Measurements from ENCODE around the gene ASS1.
A peak's percentile ranks its signal among the peaks of the same experiment; 100 is the strongest.

ASS1 gene

DNA sequence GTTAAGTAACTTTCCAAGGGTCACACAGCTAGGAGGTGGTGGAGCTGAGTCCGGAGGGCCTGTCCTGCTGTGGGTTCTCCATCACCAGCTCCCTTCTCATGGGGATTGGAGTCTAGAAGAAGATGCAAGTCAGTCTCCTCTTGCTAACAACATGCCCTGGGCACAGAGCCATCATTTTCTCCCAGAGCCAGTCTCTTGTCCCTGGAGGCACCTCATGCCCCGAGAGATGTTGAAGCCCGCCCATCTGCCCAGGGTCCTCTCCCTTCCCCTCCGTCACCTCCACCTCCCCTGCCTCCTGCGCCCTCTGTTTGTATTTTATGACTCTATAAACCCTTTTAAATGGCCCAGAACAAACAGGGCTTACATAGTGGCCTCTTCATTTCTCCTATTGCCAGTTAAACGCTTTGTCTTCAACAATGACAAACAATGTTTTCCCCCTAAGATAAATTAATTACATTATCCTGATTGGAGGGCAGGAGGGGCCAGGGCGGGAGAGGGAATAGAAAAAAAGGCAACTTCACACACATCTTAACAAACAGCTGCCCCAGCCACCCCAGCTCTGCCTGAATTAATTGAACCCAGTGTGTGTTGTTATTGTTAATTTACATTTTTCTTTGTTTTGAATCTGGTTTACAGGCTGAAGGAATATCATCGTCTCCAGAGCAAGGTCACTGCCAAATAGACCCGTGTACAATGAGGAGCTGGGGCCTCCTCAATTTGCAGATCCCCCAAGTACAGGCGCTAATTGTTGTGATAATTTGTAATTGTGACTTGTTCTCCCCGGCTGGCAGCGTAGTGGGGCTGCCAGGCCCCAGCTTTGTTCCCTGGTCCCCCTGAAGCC, 55.8 kb downstream of the ASS1 start:
- DNase-seq = peak; percentile 6

DNA sequence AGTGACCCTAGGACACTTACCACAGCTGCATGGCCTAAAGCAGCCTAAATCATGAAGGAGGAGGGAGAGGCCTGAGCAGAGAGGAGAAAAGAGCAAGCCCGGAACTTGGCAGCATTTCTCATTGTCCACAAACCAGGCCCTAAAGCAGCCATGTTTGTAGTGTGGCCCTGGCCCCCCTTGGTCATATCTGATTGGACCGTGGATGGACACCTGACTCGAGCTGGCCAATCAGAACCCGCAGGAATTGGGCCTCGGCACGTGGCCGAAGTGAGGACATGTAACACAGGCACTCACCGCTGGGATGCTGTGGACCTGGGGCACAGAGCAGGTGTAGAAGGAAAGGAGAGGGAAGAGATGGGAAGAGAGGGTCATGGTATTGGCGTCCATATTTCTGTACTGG, 56.9 kb downstream of the ASS1 start:
- DNase-seq = no peak

- no peak for DNase-seq
Observed at GRCh38 chr9:130508218-130508617, 63.5 kb downstream of the ASS1 start.

- no peak for DNase-seq
Observed at GRCh38 chr9:130512199-130512598, 67.4 kb downstream of the ASS1 start.

DNA sequence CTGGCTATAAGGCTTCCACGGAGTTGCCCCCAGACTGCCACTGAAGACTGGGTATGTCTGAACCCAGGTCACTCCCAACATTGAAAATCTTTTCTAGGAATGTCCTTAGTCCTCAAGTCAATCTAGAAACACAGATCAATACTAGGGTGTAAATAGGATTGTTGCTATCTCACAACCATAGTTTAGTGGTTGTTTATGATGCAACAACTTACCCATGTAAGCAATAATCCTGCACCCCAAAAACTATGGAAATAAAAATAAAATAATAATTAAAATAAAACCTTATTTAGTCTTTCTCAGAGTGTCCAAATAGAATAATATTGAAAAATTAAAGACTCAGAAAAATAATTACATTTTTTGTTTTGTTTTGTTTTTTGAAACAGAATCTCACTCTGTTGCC, 68.3 kb downstream of the ASS1 start:
- no peak for DNase-seq

GRCh38 chr9:130518233-130518632, 73.5 kb downstream of the ASS1 start:
- peak; percentile 31 for DNase-seq

- peak; percentile 62 for DNase-seq
Observed at GRCh38 chr9:130518943-130519799, 74.4 kb downstream of the ASS1 start.

GRCh38 chr9:130519927-130520326, 75.2 kb downstream of the ASS1 start:
- no peak for DNase-seq

DNA sequence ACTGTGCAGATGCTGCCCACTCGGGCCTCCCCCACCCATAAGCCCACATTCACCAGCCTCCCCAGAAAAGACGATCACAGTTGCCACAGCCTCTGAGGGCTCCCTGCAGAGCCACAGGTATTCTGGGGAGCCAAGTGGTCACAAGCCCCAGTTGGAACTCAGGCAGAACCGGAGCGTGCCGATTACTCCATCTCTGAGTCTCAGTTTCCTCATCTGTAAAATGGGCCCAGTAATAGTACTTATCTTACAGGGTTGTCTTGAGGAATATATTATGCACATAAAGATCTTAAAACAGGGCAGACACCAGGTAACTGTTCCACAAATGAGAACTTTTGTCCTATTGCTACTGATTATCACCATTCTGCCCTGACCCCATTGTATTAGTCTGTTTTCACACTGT, 77.0 kb downstream of the ASS1 start:
- no peak for DNase-seq

DNA sequence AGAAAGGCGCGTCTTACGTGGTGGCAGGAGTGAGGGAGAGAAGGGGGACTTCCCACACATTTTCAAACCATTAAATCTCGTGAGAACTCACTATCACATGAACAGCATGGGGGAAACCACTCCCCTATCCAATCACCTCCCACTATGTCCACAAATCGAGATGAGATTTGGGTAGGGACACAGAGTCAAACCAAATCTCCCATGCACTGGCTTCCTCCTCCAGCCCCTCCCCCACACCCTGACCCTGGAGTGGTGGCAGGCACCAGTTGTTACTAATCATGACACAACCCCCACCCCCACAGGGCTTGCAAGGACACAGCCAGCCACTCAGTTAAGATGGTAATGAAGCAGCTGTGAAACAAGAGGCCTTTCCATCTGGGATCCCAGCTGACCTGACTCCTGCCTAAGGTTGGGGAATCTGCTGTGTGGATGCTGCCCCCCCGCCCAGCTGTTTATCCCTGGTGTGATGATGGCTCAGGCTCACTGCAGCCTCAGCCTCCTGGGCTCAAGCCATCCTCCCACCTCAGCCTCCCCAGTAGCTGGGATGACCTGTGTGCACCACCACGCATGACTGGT, 77.6 kb downstream of the ASS1 start:
- DNase-seq = no peak

- DNase-seq = no peak
Observed at GRCh38 chr9:130523921-130524320, 79.2 kb downstream of the ASS1 start.

- DNase-seq = no peak
Observed at GRCh38 chr9:130526193-130526853, 81.6 kb downstream of the ASS1 start.

- no peak for DNase-seq
Observed at GRCh38 chr9:130526854-130527650, 82.3 kb downstream of the ASS1 start.

- DNase-seq = no peak
Observed at GRCh38 chr9:130527651-130528310, 83.0 kb downstream of the ASS1 start.

GRCh38 chr9:130528674-130529073, 83.9 kb downstream of the ASS1 start:
- DNase-seq = no peak

DNA sequence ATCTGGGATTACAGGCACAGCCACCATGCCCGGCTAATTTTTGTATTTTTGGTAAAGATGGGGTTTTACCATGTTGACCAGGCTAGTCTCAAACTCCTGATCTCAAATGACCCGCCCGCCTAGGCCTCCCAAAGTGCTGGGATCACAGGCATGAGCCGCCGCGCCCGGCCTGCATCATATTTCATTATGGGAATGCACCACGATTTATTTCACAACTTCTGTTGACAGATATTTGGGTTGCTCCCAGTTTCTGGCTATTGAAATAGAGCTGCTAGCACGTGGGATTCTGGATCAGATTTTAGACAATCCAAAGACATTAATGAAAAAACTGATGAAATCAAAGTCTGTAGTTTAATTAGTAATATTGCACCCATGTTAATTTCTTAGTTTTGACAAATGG, 86.2 kb downstream of the ASS1 start:
- DNase-seq = peak; percentile 8

DNA sequence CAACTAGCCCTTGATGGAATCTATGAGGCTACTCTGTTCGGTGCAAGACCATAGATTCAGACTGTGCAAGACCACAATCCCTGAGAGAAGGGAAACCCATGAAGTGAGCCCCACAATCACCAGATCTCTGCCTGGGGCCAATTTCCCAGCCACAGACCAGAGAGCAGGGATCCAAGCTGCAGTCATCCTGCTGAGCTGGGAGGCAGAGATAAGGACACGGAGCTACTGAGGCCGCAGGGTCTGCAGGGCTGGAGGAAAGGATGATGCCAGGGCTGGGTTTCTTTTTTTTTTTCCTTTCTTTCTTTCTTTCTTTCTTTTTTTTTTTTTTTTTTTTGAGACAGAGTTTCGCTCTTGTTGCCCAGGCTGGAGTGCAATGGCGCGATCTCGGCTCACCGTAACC, 86.9 kb downstream of the ASS1 start:
- DNase-seq = no peak

DNA sequence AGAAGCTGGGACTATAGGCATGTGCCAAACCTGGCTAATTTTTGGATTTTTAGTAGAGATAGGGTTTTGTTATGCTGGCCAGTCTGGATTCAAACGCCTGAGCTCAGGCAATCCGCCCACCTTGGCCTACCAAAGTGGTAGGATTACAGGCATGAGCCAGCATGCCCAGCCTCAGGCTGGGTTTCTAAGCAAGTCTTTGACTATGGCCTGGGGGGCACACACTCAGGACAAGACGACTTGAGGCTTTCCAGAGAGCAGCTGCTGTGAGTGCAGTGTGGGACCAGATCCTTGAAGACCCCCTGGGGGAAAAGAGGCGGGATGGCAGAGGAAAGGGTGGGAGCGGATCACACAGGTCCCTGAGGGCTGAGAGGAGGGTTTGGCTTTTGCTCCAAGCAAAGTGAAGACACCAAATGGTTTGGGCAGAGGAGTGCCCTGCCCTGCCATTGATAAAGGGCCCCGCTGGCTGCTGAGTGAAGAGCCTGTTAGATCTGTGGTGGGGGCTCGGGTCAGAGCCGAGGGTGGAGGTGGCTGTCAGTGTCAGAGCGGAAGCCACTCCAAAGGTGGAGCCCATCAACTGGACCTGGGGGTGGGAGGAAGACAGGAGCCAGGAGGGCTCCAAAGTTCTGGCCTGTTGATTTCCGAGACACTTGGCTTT, 87.8 kb downstream of the ASS1 start:
- no peak for DNase-seq

GRCh38 chr9:130535818-130536521, 91.2 kb downstream of the ASS1 start:
- no peak for DNase-seq

- DNase-seq = no peak
Observed at GRCh38 chr9:130536701-130537107, 91.9 kb downstream of the ASS1 start.

Data from NCI-H446 treated with DMSO at 0.1 percent for 48 hours (cell line).